ENCODE measurements around the gene UTRN.

UTRN gene

GRCh38 chr6:144283646-144284477, 1.3 kb upstream of the UTRN start:
- no peak for DNase-seq (ENCODE audit: low read depth)

- DNase-seq (ENCODE audit: low read depth): no peak
Measured at GRCh38 chr6:144284478-144284782, 705 bp upstream of the UTRN start.

DNA sequence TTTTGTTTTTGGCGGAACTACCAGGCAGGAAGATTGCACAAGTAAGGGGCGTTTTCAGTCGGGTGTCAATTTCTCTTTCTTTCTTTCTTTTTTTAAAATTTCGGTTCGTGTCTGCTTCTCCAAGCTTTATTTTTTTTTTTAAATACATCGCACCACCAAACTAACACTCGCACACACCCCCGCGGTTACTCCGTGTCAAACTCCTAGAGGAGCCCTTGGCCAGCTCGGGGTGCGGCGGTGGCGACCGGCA, 338 bp downstream of the UTRN start:
- DNase-seq (ENCODE audit: low read depth): no peak

- no peak for DNase-seq (ENCODE audit: low read depth)
Measured at GRCh38 chr6:144285798-144286502, 815 bp downstream of the UTRN start.

GRCh38 chr6:144286503-144287393, 1.6 kb downstream of the UTRN start:
- DNase-seq (ENCODE audit: low read depth): no peak

- DNase-seq (ENCODE audit: low read depth): no peak
Measured at GRCh38 chr6:144289006-144289405, 3.9 kb downstream of the UTRN start.

- no peak for DNase-seq (ENCODE audit: low read depth)
Measured at GRCh38 chr6:144292372-144292771, 7.2 kb downstream of the UTRN start.

DNA sequence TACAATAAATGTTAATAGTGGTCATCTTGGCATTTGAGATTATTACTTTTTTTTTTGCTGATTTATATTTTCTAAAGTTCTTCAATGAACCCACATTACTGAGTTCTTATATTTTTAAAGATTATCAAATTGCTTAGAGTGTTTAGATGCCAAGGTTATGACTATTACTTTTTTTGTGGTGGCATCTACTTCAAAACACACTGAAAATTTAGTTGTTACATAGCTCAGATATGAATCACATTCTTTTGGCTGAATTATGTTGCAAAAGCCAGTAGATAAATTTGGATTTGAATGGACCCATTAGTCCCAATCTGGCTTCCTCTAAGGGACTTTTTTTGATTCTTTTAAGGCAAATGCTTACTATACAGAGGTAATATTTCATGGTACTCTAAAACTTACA, 8.9 kb downstream of the UTRN start:
- DNase-seq (ENCODE audit: low read depth): no peak

DNA sequence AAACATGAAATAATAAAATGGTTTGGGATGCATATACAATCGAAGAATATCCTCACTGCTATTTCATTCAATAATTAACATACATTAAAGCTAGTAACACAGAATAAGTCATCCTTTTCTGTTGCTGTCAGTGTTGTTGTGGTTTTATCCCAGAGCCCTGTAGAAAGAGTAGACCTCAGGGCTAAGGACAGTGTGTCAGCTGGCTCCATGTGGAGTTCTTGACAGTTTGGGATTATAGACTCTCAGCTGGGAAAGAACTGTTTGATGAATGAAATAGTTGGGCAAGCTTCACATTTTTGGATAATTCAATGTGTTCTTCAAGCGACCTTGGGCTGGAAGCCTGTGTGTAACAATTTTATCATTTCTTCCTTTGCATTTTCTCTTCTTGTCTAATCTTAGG, 10.1 kb downstream of the UTRN start:
- DNase-seq (ENCODE audit: low read depth): no peak

DNA sequence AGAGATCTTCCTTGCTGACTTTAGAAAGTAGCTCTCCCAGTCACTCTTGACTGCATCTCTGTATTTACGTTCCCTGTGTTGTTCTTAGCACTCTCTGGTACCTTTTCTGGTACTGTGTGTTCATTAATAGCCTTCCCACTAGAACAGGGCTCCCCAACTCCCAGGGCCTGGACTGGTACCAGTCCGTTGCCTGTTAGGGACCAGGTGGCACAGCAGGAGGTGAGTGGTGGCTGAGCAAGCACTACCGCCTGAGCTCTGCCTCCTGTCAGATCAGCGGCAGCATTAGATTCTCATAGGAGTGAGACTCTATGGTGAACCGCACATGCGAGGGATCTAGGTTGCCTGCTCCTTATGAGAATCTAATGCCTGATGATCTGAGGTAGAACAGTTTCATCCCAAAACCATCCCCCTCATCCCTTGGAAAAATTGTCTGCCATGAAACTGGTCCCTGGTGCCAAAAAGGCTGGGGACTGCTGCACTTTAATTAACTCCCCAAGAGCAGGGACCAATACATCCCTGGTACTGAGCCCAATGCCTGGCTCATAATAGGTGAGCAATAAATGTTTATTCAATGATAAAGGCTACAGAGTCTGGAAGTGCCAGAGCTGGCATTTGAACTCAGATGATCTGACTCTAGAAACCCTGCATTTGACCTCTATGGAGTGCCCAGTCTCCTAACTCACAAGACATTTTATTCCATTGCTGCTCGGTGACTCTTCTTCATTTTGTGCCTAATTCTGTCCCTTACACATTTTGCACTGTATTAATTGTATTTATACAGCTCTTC, 11.0 kb downstream of the UTRN start:
- no peak for DNase-seq (ENCODE audit: low read depth)

GRCh38 chr6:144296973-144297372, 11.8 kb downstream of the UTRN start:
- DNase-seq (ENCODE audit: low read depth): no peak

- no peak for DNase-seq (ENCODE audit: low read depth)
Measured at GRCh38 chr6:144297511-144298100, 12.5 kb downstream of the UTRN start.

GRCh38 chr6:144298194-144298593, 13.1 kb downstream of the UTRN start:
- no peak for DNase-seq (ENCODE audit: low read depth)

- DNase-seq (ENCODE audit: low read depth): no peak
Measured at GRCh38 chr6:144298916-144299315, 13.8 kb downstream of the UTRN start.

DNA sequence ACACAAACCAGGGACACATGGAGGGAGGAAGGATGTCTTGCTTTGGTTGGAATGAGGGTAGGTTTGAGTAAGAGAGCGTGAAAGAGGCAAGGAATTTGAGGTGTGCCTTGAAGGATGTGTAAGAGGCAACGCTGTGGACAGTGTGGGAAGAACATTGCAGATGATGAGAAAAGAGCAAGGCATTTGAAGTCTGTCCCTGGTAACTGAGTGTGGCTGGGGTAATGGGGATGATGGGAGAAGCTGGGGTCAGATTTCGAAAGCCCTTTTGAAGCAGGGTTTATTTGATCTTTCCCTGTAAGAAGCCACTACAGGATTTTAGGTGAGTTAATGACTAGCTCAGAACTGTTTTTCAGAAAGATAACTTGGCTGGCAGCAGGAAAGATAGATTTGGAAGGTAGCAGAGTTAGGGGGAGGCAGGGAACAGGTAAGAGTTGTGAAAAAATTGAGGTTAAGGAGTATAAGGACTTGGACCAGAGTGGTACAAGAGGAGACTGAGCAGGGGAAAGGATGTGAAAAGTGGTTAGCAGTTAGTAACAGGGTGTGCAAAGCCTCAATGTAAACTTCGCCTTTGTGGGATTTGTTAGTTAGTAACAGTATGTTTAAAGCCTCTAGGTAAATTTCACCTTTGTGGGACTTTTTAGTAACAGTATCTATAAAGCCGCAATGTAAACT, 17.7 kb downstream of the UTRN start:
- no peak for DNase-seq (ENCODE audit: low read depth)

DNA sequence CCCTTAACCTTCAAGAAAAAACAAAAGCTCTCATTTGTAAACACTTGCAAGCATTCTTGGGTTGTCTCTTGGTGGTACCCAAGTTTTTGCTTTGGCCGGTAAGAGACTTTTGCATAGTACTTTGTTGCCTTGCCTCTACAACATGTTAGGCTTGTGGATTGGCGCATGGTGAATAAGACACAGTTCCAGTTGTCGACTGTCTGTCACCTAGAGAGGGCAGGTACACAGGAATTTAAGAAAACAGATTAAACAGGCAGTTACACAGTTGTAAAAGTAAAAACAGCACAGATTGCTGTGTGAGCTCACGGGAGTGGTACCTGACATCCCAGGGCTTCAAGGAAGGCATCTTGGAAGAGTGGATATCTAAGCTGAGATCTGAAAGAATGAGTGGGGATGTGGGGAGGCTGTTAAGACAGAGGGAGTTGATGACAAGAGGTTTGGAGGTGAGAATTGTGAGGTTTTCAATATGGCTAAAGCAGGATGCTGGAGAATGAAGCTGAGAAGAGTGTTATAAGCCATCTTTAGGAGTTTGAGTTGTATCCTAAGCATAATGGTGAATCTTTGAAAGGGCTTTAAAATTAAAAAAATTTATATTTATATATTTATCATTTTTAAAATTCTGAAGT, 19.2 kb downstream of the UTRN start:
- DNase-seq (ENCODE audit: low read depth): no peak

GRCh38 chr6:144305567-144305966, 20.4 kb downstream of the UTRN start:
- DNase-seq (ENCODE audit: low read depth): no peak

DNA sequence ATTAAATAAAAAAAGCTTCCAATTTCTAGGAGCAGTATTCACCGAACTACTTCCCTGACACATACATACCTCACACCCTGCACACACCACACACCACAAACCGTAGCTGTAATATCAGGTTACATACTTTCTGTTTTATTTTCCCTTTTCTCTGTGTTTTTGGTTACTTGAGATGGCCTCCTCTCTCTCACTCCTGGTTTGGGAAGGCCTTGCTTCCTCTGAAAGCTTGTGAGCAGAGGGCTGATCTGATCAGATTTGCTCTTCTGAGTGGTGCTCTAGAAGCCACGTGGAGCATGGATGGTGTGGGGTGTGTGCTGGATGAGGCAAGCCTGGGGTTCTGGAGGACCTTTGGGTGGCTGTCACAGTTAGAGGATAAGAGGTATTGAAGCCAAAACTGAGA, 20.9 kb downstream of the UTRN start:
- no peak for DNase-seq (ENCODE audit: low read depth)

GRCh38 chr6:144307880-144308279, 22.7 kb downstream of the UTRN start:
- no peak for DNase-seq (ENCODE audit: low read depth)

DNA sequence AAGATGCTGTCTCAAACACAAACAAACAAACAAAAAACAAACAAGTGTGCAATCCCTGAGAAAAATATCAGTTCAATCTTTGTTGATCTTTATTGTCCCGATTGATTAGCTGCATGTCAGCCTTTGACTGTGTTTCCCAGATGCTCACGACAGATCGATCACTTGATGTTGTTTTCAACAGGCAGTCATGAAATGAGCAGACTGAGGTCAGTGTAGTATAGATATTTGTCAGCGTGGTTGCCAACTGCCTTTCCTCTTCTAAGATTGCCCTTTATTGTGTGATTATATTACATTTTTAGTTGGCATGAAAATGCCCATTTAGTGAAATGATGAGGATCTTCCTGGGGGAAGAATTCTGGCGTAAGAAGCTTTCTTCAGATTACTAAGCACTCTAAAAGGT, 25.6 kb downstream of the UTRN start:
- DNase-seq (ENCODE audit: low read depth): no peak

GRCh38 chr6:144311361-144311760, 26.2 kb downstream of the UTRN start:
- no peak for DNase-seq (ENCODE audit: low read depth)

Measured in stimulated activated CD8-positive, alpha-beta memory T cell treated with anti-CD3 and anti-CD28 coated beads, Interleukin-15, amount 100 ng/mL, for 1 hour (primary cell).